Fibroblast of lung (primary cell): ENCODE measurements around the gene ANXA4.

Source experiments
- CTCF ChIP-seq, 2 donors: IDR thresholded peaks in 1 of 2; conservative IDR thresholded peaks in 1 of 2; 1 replicate in 1 of 2; 2 replicates in 1 of 2; pipeline ENCODE4 v1.5.1; 2011 to 2012; ENCODE audit warnings: low read length in 2 of 2, control low read depth in 1 of 2, inconsistent platforms in 1 of 2, low read depth in 1 of 2, mild to moderate bottlenecking in 1 of 2
- EZH2 ChIP-seq: IDR thresholded peaks from 2 replicates; pipeline ENCODE4 v1.5.1; 2012; ENCODE audit warnings: low read length, control low read depth, mild to moderate bottlenecking; ENCODE audit errors: missing control alignments

DNA sequence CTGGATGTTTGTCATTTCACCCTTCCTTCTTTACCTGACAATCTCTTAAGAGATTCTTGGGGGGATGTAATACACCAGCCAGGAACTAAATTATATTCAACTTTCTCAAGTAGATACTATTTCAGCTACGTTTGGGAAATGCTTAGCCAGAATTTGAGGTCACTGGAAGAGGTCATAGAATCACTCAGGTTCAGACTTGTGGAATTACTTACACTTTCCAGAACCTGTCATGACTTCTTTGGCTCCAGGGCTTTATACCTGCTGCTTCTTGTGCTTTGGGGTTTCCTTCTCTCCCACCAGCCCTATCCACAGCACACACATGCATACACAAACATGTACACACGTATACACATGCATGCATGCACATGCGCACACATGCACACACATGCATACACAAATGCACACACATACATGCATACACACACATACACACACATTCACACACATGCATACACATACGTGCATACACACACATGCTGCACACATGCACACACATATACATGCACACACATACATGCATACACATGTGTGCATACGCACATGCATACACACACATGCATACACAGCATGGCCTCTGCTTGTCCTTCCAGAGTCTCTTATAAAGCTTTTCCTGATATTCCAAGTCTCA is 23.5 kb upstream of the ANXA4 start:
- TF ChIP-seq CTCF (conservative IDR thresholded peaks at IDR 0.05 in 1 of 2, IDR thresholded peaks at IDR 0.05 in 1 of 2; ENCODE audit: low read depth in 1 of 2, low read length in 2 of 2) (no peak), EZH2 (no peak)
